HepG2 (cell line): ENCODE measurements around the gene RBMS2. TPM values are rescaled to one million over a fixed set of nuclear protein-coding genes. Genes with fewer than 3 reads are reported as not detected.

Source experiments
- CBX5 ChIP-seq: sonication (generic); formaldehyde crosslinking; IDR thresholded peaks from 2 replicates; pipeline ENCODE4 v1.4.0; 2020; ENCODE audit warnings: missing genetic modification reagents, borderline replicate concordance
- FOXJ3 ChIP-seq: sonication (generic); formaldehyde crosslinking; IDR thresholded peaks from 2 replicates; pipeline ENCODE4 v1.4.0; 2020; ENCODE audit warnings: missing genetic modification reagents, mild to moderate bottlenecking, borderline replicate concordance
- KDM3A ChIP-seq: IDR thresholded peaks from 2 replicates; pipeline ENCODE4 v1.6.1; 2018; ENCODE audit warnings: low read depth, missing compliant biosample characterization
- MIER3 ChIP-seq: IDR thresholded peaks from 2 replicates; pipeline ENCODE4 v1.6.1; 2016; ENCODE audit warnings: missing compliant biosample characterization, borderline replicate concordance
- MTA1 ChIP-seq: sonication (generic); formaldehyde crosslinking; IDR thresholded peaks from 2 replicates; pipeline ENCODE4 v1.4.0; 2020; ENCODE audit warnings: missing genetic modification reagents, mild to moderate bottlenecking, borderline replicate concordance
- SIX4 ChIP-seq: sonication (generic); formaldehyde crosslinking; IDR thresholded peaks from 2 replicates; pipeline ENCODE4 v1.4.0; 2020; ENCODE audit warnings: missing genetic modification reagents
- SOX5 ChIP-seq: IDR thresholded peaks from 2 replicates; pipeline ENCODE4 v1.6.1; 2016; ENCODE audit warnings: borderline replicate concordance
- TAF1 ChIP-seq: sonication (generic); formaldehyde crosslinking; IDR thresholded peaks from 2 replicates; pipeline ENCODE4 v1.4.0; 2020; ENCODE audit warnings: missing genetic modification reagents
- ZMYM2 ChIP-seq: sonication (generic); formaldehyde crosslinking; IDR thresholded peaks from 2 replicates; pipeline ENCODE4 v1.8.0; 2022; ENCODE audit warnings: mild to moderate bottlenecking, missing genetic modification reagents
- ZNF549 ChIP-seq: sonication (generic); formaldehyde crosslinking; IDR thresholded peaks from 2 replicates; pipeline ENCODE4 v1.5.0; 2020; ENCODE audit warnings: missing genetic modification reagents
- polyA plus RNA-seq, 8 experiments: library from polyadenylated mRNA; depleted of rRNA in 3 of 8; stranded (reverse) in 7 of 8; unstranded in 1 of 8; fragments of >200 nt; fragmentation: Illumina TruSeq in 4 of 8; extraction: Trizol in 4 of 8; gene quantifications; 2 replicates each; pipeline versions ENCODE4 v1.2.1 to v1.2.3, GENCODE V29; 2011 to 2016; ENCODE audit warnings: low read depth in 4 of 8, missing spikeins in 1 of 8, mixed read lengths in 1 of 8; ENCODE audit not compliant: insufficient read depth in 1 of 8
- total RNA-seq, 5 experiments: library from RNA; depleted of rRNA; stranded (reverse); fragments of >200 nt; fragmentation: Illumina TruSeq; extraction: Trizol; gene quantifications; 2 replicates each; pipeline ENCODE4 v1.2.3, GENCODE V29; 2016; ENCODE audit warnings: low read depth in 1 of 5
- TF ChIP-seq, protein P1 (sequence below): sonication (generic); formaldehyde crosslinking; IDR thresholded peaks from 2 replicates; pipeline ENCODE4 v1.4.0; 2020; ENCODE audit warnings: missing genetic modification reagents, borderline replicate concordance
- TF ChIP-seq, protein P2 (sequence below): sonication (generic); formaldehyde crosslinking; IDR thresholded peaks from 2 replicates; pipeline ENCODE4 v1.5.0; 2020; ENCODE audit warnings: mild to moderate bottlenecking, missing genetic modification reagents
- TF ChIP-seq, protein P3 (sequence below): sonication (generic); formaldehyde crosslinking; IDR thresholded peaks from 2 replicates; pipeline ENCODE4 v1.4.0; 2020; ENCODE audit warnings: missing genetic modification reagents
- TF ChIP-seq, protein P4 (sequence below): sonication (generic); formaldehyde crosslinking; IDR thresholded peaks from 2 replicates; pipeline ENCODE4 v1.8.0; 2022; ENCODE audit warnings: missing genetic modification reagents, mild to moderate bottlenecking, inconsistent platforms, borderline replicate concordance

Gene RBMS2
- total and polyA plus RNA-seq, 2 of the 13 experiments (the other 11 are each of a cell fraction or from before 2014, with no cell fraction given) = 0.53 to 7.4 TPM

DNA sequence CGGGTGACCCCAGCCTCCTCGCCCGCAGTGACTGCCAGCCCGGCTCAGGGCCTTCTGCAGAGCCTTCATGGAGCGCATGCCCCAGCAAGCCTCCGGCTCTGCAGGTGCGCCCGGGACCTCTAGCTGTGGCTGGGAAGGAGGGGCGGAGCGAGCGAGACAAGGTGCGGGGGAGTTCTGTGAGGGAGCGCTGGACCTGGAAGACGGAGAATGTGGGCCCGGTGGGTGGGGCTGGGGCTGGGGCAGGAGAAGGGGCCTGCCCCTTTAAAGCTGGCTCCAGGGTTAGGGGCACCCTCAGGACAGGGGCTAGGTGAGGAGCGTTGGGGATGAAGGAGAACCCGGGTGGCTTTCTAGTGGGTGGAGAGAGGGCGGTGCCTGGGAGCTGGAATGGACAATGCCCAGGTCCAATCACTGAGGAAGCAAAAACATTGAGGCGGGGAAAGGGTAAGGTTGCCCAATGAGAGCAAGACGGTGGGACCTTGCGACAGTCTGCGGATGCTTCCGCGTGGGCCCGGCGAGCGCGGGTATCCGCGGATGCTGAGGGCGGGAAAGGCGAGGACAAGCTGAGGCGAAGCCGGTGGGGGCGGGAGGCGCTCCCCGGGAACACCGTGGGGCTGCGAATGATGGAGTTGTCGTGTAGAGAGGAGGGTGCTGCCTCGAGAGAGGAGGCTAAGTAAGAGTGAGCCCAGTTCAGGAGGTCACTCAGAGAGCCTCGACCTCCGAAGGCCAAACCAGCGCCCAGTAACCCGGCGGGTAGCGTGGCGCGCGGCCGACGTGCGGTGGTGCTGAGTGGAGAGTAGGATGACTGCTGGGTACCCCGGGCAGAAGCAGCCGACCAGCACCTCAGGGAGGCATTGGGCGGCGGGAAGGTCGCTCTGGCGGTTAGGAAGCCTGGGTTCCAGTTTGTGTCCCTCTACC, 33.3 kb upstream of the RBMS2 start, which contains the start of gene GLS2 (continued):
- TF ChIP-seq, protein P1, sequence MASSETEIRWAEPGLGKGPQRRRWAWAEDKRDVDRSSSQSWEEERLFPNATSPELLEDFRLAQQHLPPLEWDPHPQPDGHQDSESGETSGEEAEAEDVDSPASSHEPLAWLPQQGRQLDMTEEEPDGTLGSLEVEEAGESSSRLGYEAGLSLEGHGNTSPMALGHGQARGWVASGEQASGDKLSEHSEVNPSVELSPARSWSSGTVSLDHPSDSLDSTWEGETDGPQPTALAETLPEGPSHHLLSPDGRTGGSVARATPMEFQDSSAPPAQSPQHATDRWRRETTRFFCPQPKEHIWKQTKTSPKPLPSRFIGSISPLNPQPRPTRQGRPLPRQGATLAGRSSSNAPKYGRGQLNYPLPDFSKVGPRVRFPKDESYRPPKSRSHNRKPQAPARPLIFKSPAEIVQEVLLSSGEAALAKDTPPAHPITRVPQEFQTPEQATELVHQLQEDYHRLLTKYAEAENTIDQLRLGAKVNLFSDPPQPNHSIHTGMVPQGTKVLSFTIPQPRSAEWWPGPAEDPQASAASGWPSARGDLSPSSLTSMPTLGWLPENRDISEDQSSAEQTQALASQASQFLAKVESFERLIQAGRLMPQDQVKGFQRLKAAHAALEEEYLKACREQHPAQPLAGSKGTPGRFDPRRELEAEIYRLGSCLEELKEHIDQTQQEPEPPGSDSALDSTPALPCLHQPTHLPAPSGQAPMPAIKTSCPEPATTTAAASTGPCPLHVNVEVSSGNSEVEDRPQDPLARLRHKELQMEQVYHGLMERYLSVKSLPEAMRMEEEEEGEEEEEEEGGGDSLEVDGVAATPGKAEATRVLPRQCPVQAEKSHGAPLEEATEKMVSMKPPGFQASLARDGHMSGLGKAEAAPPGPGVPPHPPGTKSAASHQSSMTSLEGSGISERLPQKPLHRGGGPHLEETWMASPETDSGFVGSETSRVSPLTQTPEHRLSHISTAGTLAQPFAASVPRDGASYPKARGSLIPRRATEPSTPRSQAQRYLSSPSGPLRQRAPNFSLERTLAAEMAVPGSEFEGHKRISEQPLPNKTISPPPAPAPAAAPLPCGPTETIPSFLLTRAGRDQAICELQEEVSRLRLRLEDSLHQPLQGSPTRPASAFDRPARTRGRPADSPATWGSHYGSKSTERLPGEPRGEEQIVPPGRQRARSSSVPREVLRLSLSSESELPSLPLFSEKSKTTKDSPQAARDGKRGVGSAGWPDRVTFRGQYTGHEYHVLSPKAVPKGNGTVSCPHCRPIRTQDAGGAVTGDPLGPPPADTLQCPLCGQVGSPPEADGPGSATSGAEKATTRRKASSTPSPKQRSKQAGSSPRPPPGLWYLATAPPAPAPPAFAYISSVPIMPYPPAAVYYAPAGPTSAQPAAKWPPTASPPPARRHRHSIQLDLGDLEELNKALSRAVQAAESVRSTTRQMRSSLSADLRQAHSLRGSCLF = peak; percentile 96
- TF ChIP-seq ZMYM2 (CRISPR knock-in tag) = peak; percentile 80
- TF ChIP-seq SOX5 (CRISPR knock-in tag) = no peak
- TF ChIP-seq ZNF549 (CRISPR knock-in tag) = 0 out of 2 replicates have a peak, but pooled peaks have one; percentile 66
- TF ChIP-seq, protein P2, sequence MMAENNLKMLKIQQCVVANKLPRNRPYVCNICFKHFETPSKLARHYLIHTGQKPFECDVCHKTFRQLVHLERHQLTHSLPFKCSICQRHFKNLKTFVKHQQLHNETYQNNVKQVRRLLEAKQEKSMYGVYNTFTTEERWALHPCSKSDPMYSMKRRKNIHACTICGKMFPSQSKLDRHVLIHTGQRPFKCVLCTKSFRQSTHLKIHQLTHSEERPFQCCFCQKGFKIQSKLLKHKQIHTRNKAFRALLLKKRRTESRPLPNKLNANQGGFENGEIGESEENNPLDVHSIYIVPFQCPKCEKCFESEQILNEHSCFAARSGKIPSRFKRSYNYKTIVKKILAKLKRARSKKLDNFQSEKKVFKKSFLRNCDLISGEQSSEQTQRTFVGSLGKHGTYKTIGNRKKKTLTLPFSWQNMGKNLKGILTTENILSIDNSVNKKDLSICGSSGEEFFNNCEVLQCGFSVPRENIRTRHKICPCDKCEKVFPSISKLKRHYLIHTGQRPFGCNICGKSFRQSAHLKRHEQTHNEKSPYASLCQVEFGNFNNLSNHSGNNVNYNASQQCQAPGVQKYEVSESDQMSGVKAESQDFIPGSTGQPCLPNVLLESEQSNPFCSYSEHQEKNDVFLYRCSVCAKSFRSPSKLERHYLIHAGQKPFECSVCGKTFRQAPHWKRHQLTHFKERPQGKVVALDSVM (CRISPR knock-in tag) = peak; percentile 20; the same call in 1 of the 2 replicates
- TF ChIP-seq MTA1 (CRISPR knock-in tag) = no peak
- peak; percentile 69 for TF ChIP-seq FOXJ3
- no peak for TF ChIP-seq KDM3A (CRISPR knock-in tag)
- TF ChIP-seq SIX4 (CRISPR knock-in tag) = peak; percentile 69; the same call in 1 of the 2 replicates
- 0 out of 2 replicates have a peak, but pooled peaks have one; percentile 0 for TF ChIP-seq MIER3 (CRISPR knock-in tag)
- TF ChIP-seq TAF1 (CRISPR knock-in tag) = peak; percentile 64; the same call in 1 of the 2 replicates
- TF ChIP-seq, protein P3, sequence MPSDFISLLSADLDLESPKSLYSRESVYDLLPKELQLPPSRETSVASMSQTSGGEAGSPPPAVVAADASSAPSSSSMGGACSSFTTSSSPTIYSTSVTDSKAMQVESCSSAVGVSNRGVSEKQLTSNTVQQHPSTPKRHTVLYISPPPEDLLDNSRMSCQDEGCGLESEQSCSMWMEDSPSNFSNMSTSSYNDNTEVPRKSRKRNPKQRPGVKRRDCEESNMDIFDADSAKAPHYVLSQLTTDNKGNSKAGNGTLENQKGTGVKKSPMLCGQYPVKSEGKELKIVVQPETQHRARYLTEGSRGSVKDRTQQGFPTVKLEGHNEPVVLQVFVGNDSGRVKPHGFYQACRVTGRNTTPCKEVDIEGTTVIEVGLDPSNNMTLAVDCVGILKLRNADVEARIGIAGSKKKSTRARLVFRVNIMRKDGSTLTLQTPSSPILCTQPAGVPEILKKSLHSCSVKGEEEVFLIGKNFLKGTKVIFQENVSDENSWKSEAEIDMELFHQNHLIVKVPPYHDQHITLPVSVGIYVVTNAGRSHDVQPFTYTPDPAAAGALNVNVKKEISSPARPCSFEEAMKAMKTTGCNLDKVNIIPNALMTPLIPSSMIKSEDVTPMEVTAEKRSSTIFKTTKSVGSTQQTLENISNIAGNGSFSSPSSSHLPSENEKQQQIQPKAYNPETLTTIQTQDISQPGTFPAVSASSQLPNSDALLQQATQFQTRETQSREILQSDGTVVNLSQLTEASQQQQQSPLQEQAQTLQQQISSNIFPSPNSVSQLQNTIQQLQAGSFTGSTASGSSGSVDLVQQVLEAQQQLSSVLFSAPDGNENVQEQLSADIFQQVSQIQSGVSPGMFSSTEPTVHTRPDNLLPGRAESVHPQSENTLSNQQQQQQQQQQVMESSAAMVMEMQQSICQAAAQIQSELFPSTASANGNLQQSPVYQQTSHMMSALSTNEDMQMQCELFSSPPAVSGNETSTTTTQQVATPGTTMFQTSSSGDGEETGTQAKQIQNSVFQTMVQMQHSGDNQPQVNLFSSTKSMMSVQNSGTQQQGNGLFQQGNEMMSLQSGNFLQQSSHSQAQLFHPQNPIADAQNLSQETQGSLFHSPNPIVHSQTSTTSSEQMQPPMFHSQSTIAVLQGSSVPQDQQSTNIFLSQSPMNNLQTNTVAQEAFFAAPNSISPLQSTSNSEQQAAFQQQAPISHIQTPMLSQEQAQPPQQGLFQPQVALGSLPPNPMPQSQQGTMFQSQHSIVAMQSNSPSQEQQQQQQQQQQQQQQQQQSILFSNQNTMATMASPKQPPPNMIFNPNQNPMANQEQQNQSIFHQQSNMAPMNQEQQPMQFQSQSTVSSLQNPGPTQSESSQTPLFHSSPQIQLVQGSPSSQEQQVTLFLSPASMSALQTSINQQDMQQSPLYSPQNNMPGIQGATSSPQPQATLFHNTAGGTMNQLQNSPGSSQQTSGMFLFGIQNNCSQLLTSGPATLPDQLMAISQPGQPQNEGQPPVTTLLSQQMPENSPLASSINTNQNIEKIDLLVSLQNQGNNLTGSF (CRISPR knock-in tag) = peak; percentile 98
- TF ChIP-seq, protein P4, sequence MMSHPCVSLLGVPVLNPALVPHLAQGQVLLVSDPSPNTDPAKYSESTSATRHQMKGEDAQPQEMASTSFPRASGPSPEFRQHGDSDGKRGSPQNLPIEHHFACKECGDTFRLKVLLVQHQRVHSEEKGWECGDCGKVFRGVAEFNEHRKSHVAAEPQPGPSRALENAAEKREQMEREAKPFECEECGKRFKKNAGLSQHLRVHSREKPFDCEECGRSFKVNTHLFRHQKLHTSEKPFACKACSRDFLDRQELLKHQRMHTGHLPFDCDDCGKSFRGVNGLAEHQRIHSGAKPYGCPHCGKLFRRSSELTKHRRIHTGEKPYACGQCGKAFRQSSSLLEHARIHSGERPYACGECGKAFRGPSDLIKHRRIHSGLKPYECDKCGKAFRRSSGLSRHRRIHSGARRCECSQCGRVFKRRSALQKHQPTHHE (CRISPR knock-in tag) = peak; percentile 98; the same call in 1 of the 2 replicates
- no peak for TF ChIP-seq CBX5 (CRISPR knock-in tag)
